Kidney epithelial cell (primary cell): ENCODE data around the gene APLP2. TPM values are rescaled to one million over a fixed set of nuclear protein-coding genes. Genes with fewer than 3 reads are reported as not detected.

Experiments used
- DNase-seq: peaks from one replicate; pipeline ENCODE4 v3.0.0-alpha.2; 2010; ENCODE audit warnings: low read depth
- H3K27me3 ChIP-seq: 2 replicates; pipeline ENCODE4 v1.6.0; 2011; ENCODE audit warnings: low read length; ENCODE audit not compliant: control insufficient read depth, insufficient read depth
- H3K36me3 ChIP-seq: 2 replicates; pipeline ENCODE4 v1.5.1; 2011; ENCODE audit warnings: low read length; ENCODE audit not compliant: control insufficient read depth, insufficient read depth
- H3K4me3 ChIP-seq: 2 replicates; pipeline ENCODE4 v1.5.1; 2011; ENCODE audit warnings: low read depth, mild to moderate bottlenecking, control low read depth, low read length
- CTCF ChIP-seq: IDR thresholded peaks from 2 replicates; pipeline ENCODE4 v1.5.1; 2011; ENCODE audit warnings: mild to moderate bottlenecking, moderate library complexity, low read length, control low read depth, inconsistent platforms; ENCODE audit not compliant: insufficient read depth, poor library complexity, severe bottlenecking
- total RNA-seq: library from RNA; depleted of rRNA; stranded (reverse); fragments of >200 nt; gene quantifications from 2 replicates; pipeline ENCODE4 v1.2.3, GENCODE V29; 2015

The APLP2 gene
- total RNA-seq, 1 donor from 2014 or later = 586 TPM

- no peaks in the 10 kb centered on the region for H3K27me3 ChIP-seq
- H3K4me3 ChIP-seq = no peak overlapping the region
- peaks cover 2% of the 10 kb centered on the region for H3K36me3 ChIP-seq
- TF ChIP-seq CTCF = peak; percentile 73
- DNase-seq = no peak
These were observed 62.5 kb downstream of the APLP2 start for GRCh38 chr11:130131961-130132850.

DNA sequence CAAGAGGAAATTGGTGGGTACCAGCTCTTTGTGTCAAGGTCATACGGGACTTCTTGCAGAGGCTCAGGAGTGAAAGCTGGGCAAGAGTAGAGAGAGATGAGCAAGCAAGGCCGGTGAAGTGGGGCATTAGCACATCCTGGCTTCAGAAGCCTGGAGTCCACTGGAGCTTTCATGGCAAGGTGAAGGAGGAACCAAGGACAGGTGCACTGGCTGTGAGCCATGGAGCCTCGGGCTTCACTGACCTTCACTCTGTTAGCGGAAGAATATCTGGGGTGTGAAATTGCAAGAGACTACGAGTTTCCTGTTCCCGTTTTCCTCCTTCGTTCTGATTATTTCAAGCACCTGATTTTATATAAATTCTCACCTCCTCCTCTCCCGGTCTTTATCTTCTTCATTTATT, 64.0 kb downstream of the APLP2 start:
- H3K4me3 ChIP-seq = no peak overlapping the region
- TF ChIP-seq CTCF = no peak
- H3K27me3 ChIP-seq = no peaks in the 10 kb centered on the region
- H3K36me3 ChIP-seq = peaks cover 1% of the 10 kb centered on the region
- no peak for DNase-seq

DNA sequence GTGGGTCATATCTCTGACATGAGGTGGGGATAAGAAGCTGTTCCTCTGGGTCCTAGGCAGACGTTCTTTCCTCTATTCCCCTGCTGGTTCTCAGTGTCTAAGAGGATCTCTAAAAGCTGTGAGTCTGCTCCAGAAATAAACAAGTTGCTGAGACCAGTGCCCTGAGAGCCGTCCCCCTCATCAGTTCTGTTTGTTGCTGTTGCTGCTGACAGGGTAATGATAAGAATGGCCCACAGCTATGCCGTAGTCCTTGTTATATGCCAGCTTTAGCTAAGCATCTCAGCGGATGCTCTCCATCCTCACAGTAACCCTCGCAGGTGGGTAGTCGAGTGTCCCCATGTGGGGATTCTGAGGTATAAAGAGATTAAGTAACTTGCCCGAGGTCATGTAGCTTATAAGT, 66.4 kb downstream of the APLP2 start:
- DNase-seq = no peak
- Histone ChIP-seq H3K27me3 (no peaks in the 10 kb centered on the region), H3K4me3 (no peak overlapping the region), H3K36me3 (peaks cover 1% of the 10 kb centered on the region)
- TF ChIP-seq CTCF = no peak

DNA sequence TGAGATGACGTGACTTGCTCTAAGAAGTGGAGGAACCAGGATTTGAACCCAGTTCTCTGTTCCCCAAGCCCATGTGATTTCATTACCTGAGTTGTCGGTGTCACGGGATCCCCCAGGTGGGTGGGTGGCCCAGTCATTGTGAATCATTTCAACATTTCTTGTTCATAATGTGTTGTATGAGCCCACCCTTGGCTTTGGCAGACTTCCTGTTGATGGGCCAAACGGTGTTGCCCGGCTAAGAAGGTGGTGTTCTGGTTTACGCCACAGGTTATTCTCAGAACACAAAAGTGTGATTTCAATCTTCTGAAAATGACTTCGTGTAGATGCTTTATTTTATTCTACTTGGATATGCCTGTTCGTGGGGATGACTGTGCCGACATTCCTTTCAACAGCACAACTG, 68.3 kb downstream of the APLP2 start:
- no peak for DNase-seq
- Histone ChIP-seq H3K27me3 (no peaks in the 10 kb centered on the region), H3K36me3 (peaks cover 1% of the 10 kb centered on the region), H3K4me3 (no peak overlapping the region)
- no peak for TF ChIP-seq CTCF

- no peak for DNase-seq
- no peak overlapping the region for H3K4me3 ChIP-seq
- no peak for TF ChIP-seq CTCF
- H3K27me3 ChIP-seq = no peaks in the 10 kb centered on the region
- H3K36me3 ChIP-seq = peaks cover 1% of the 10 kb centered on the region
These were observed 69.7 kb downstream of the APLP2 start for GRCh38 chr11:130139401-130139800.
